C4-2B (cell line): Measurements from ENCODE around the gene MORN5.

Experiments used
- CTCF ChIP-seq: fragments of 450-650 bp; conservative IDR thresholded peaks from 2 replicates; pipeline ENCODE4 v1.5.1; 2017; ENCODE audit warnings: mild to moderate bottlenecking
- ZFX ChIP-seq: fragments of 450-650 bp; IDR thresholded peaks from 2 replicates; pipeline ENCODE4 v1.6.1; 2017

DNA sequence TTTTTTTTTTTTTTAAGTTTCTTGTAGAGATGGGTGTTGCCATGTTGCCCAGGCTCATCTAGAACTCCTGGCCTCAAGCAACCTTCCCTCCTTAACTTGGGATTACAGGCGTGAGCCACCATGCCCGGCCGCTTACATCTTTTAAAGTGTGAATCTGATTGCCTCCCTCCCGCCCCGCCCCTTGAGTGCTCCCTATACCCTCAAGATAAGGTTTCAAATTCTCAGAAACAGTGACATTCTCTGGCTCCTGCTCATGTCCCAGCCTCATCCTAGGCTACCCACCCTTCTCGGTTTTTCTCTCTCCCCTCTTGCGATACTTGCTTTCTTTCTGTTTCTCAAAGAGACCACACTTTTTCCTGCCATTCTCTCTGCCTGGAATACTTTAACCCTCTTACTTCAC is 12.4 kb downstream of the MORN5 start:
- TF ChIP-seq CTCF: no peak
- TF ChIP-seq ZFX: no peak
